HCT116 (cell line): Measurements from ENCODE around the gene PANK1. TPM values are rescaled to one million over a fixed set of nuclear protein-coding genes. Genes with fewer than 3 reads are reported as not detected.

ENCODE experiments used
- ATAC-seq: fragments of 200-7000 bp; cut with Tn5 transposase; 2 replicates; pipeline ENCODE4 v1.9.1; 2020; ENCODE audit warnings: mild to moderate bottlenecking, moderate library complexity
- BruUV-seq: library from RNA; stranded (reverse); fragments of 400-500 nt; replicated peaks from 2 replicates; lab custom pipeline; 2021; lab: Mats Ljungman, UMichigan
- CTCF ChIA-PET: fragments of 300-600 bp; sonication (Branson Sonifier 250); formaldehyde crosslinking; loops from one replicate; lab custom pipeline; 2021; ENCODE audit warnings: antibody characterized with exemption; lab: Charles Lee
- POLR2A ChIA-PET: fragments of 300-600, 350-600 bp; sonication (Branson Sonifier 250); formaldehyde crosslinking; loops from one replicate; lab custom pipeline; 2021; ENCODE audit warnings: antibody characterized with exemption; lab: Charles Lee
- RAD21 ChIA-PET, 2 experiments: fragments of 300-600 bp; sonication (Branson Sonifier 250); formaldehyde crosslinking; loops; one replicate each; lab custom pipeline; 2023; ENCODE audit warnings: low total read pairs in 2 of 2; ENCODE audit not compliant: uncharacterized antibody in 2 of 2, unreplicated experiment in 2 of 2, low non-redundant PET in 1 of 2; lab: Charles Lee
- DNase-seq: peaks from one replicate; pipeline ENCODE4 v3.0.0-alpha.2; 2010; ENCODE audit warnings: low read depth, low spot score
- H2AFZ ChIP-seq: fragments of 200-600 bp; shearing (Covaris generic), sonication (generic); 2 replicates; pipeline ENCODE4 v1.6.1; 2017; ENCODE audit warnings: low read depth, mixed run types, mixed read lengths, antibody characterized with exemption, low read length; ENCODE audit not compliant: poor library complexity, severe bottlenecking
- H3K27ac ChIP-seq: 2 replicates; pipeline ENCODE4 v1.5.1; 2012; ENCODE audit warnings: low read depth, low read length
- H3K27me3 ChIP-seq: fragments of 200-600 bp; sonication (generic); 2 replicates; pipeline ENCODE4 v1.6.1; 2016; ENCODE audit warnings: mixed run types, low read length, mixed read lengths; ENCODE audit not compliant: insufficient read depth
- H3K36me3 ChIP-seq, 2 experiments: fragments of 200-500 bp in 1 of 2; fragments of 200-600 bp in 1 of 2; sonication (Bioruptor generic) in 1 of 2; sonication (generic) in 1 of 2; 2 replicates each; pipeline versions ENCODE4 v1.5.1 to v1.6.1; 2014 to 2016; ENCODE audit warnings: low read length in 2 of 2, inconsistent platforms in 1 of 2, mixed read lengths in 1 of 2, mixed run types in 1 of 2; ENCODE audit not compliant: insufficient read depth in 2 of 2, control insufficient read depth in 1 of 2
- H3K4me1 ChIP-seq, 2 experiments: fragments of 200-600 bp in 1 of 2; sonication (generic) in 1 of 2; 2 replicates each; pipeline versions ENCODE4 v1.5.1 to v1.6.1; 2012 to 2017; ENCODE audit warnings: low read length in 2 of 2, inconsistent platforms in 1 of 2, mild to moderate bottlenecking in 1 of 2, mixed read lengths in 1 of 2, mixed run types in 1 of 2, moderate library complexity in 1 of 2; ENCODE audit not compliant: insufficient read depth in 2 of 2, control insufficient read depth in 1 of 2
- H3K4me2 ChIP-seq: fragments of 200-600 bp; sonication (generic); 2 replicates; pipeline ENCODE4 v1.6.1; 2017; ENCODE audit warnings: mixed run types, low read length, mixed read lengths
- H3K4me3 ChIP-seq, 2 experiments: fragments of 200-600 bp in 1 of 2; sonication (generic) in 1 of 2; replicated peaks in 1 of 2; 2 replicates each; pipeline ENCODE4 v1.5.1; 2011 to 2016; ENCODE audit warnings: low read length in 2 of 2, control low read depth in 1 of 2, low read depth in 1 of 2, mild to moderate bottlenecking in 1 of 2, mixed read lengths in 1 of 2, mixed run types in 1 of 2
- H3K79me2 ChIP-seq: fragments of 200-600 bp; sonication (generic); 2 replicates; pipeline ENCODE4 v1.6.1; 2017; ENCODE audit warnings: mild to moderate bottlenecking, mixed run types, low read length, moderate library complexity, mixed read lengths; ENCODE audit not compliant: insufficient read depth
- H3K9ac ChIP-seq: fragments of 200-600 bp; sonication (generic); 2 replicates; pipeline ENCODE4 v1.6.1; 2016; ENCODE audit warnings: low read length, mixed read lengths
- H3K9me2 ChIP-seq: fragments of 200-600 bp; sonication (generic), shearing (Covaris generic); 2 replicates; pipeline ENCODE4 v1.6.1; 2017; ENCODE audit warnings: mixed run types, mild to moderate bottlenecking, moderate library complexity; ENCODE audit not compliant: insufficient read depth
- H3K9me3 ChIP-seq, 2 experiments: fragments of 200-500 bp in 1 of 2; fragments of 200-600 bp in 1 of 2; sonication (Bioruptor generic) in 1 of 2; sonication (generic) in 1 of 2; 2 replicates each; pipeline ENCODE4 v1.6.1; 2014 to 2017; ENCODE audit warnings: low read length in 2 of 2, mixed read lengths in 2 of 2, inconsistent platforms in 1 of 2, low read depth in 1 of 2, mild to moderate bottlenecking in 1 of 2, mixed run types in 1 of 2, moderate library complexity in 1 of 2; ENCODE audit not compliant: control insufficient read depth in 1 of 2, insufficient read depth in 1 of 2
- H4K20me1 ChIP-seq: fragments of 200-600 bp; sonication (generic), shearing (Covaris generic); 2 replicates; pipeline ENCODE4 v1.6.1; 2017; ENCODE audit warnings: mixed run types, mild to moderate bottlenecking, moderate library complexity; ENCODE audit not compliant: insufficient read depth
- ATF3 ChIP-seq: IDR thresholded peaks from 2 replicates; pipeline ENCODE4 v1.6.1; 2012
- CBX3 ChIP-seq: IDR thresholded peaks from 2 replicates; pipeline ENCODE4 v1.6.1; 2012; ENCODE audit warnings: low read depth
- CEBPB ChIP-seq: IDR thresholded peaks from 2 replicates; pipeline ENCODE4 v1.6.1; 2012; ENCODE audit warnings: low read depth
- CTCF ChIP-seq, 3 experiments: fragments of 200-600 bp in 1 of 3; sonication (generic) in 1 of 3; IDR thresholded peaks in 2 of 3; conservative IDR thresholded peaks in 1 of 3; 2 replicates each; pipeline ENCODE4 v1.5.1; 2012 to 2017; ENCODE audit warnings: low read depth in 2 of 3, low read length in 2 of 3, antibody characterized with exemption in 1 of 3, borderline replicate concordance in 1 of 3, control low read depth in 1 of 3, mild to moderate bottlenecking in 1 of 3, mixed read lengths in 1 of 3, mixed run types in 1 of 3, moderate library complexity in 1 of 3; ENCODE audit not compliant: insufficient read depth in 1 of 3
- EGR1 ChIP-seq: IDR thresholded peaks from 2 replicates; pipeline ENCODE4 v1.6.1; 2012; ENCODE audit warnings: low read depth
- EZH2phosphoT487 ChIP-seq: fragments of 200-600 bp; IDR thresholded peaks from 2 replicates; pipeline ENCODE4 v1.6.1; 2018; ENCODE audit warnings: antibody characterized with exemption, borderline replicate concordance
- FOSL1 ChIP-seq: IDR thresholded peaks from 2 replicates; pipeline ENCODE4 v1.6.1; 2012; ENCODE audit warnings: low read depth
- JUND ChIP-seq: IDR thresholded peaks from 2 replicates; pipeline ENCODE4 v1.6.1; 2012
- POLR2A ChIP-seq: IDR thresholded peaks from 2 replicates; pipeline ENCODE4 v1.7.0; 2011; ENCODE audit warnings: borderline replicate concordance; ENCODE audit not compliant: insufficient read depth, insufficient read length; ENCODE audit errors: extremely low read depth
- RAD21 ChIP-seq: IDR thresholded peaks from 2 replicates; pipeline ENCODE4 v1.6.1; 2012; ENCODE audit warnings: low read depth, mild to moderate bottlenecking
- SIN3A ChIP-seq: IDR thresholded peaks from 2 replicates; pipeline ENCODE4 v1.6.1; 2012; ENCODE audit warnings: low read depth
- SP1 ChIP-seq: IDR thresholded peaks from 2 replicates; pipeline ENCODE4 v1.6.1; 2012; ENCODE audit warnings: low read depth
- SRF ChIP-seq: IDR thresholded peaks from 2 replicates; pipeline ENCODE4 v1.6.1; 2012; ENCODE audit warnings: low read depth
- YY1 ChIP-seq: IDR thresholded peaks from 2 replicates; pipeline ENCODE4 v1.6.1; 2011; ENCODE audit warnings: low read length, low read depth, moderate library complexity, mild to moderate bottlenecking; ENCODE audit not compliant: insufficient replicate concordance; ENCODE audit errors: extremely low read depth
- ZNF274 ChIP-seq: fragments of 200-500 bp; sonication (Bioruptor generic); IDR thresholded peaks from 2 replicates; pipeline ENCODE4 v1.6.1; 2014; ENCODE audit warnings: mild to moderate bottlenecking, low read depth, low read length, inconsistent platforms
- intact Hi-C: fragments of 100-400 bp; cut with micrococcal nuclease; formaldehyde crosslinking; loops from 2 replicates; pipeline ENCODE4 v1.10.0; 2022
- total RNA-seq: library from RNA; stranded (reverse); gene quantifications from one replicate; pipeline ENCODE4 v1.2.1, GENCODE V29; 2021; ENCODE audit not compliant: unreplicated experiment

The PANK1 gene
- total RNA-seq, 1 experiment from 2014 or later, result 6.4 TPM

- no peak overlapping the region for H3K27ac ChIP-seq
- no peak overlapping the region for H2AFZ ChIP-seq
- H3K4me2 ChIP-seq, result no peak overlapping the region
- no peaks in the 10 kb centered on the region for H3K79me2 ChIP-seq
- H3K4me3 ChIP-seq, result no peak overlapping the region
- RAD21 ChIA-PET, result no interaction called here
- TF ChIP-seq SRF, result no peak
- TF ChIP-seq ATF3, result no peak
- TF ChIP-seq SP1, result no peak
- no peak for TF ChIP-seq CBX3
- no peak for TF ChIP-seq SIN3A
- no peak for TF ChIP-seq RAD21
- no peak for TF ChIP-seq CEBPB
- no peak for TF ChIP-seq CTCF (IDR thresholded peaks at IDR 0.05 in 2 of 3, conservative IDR thresholded peaks at IDR 0.05 in 1 of 3; ENCODE audit: borderline replicate concordance in 1 of 3, insufficient read depth in 1 of 3, low read depth in 2 of 3, low read length in 2 of 3)
- no peak for TF ChIP-seq FOSL1
- no peaks in the 10 kb centered on the region for H3K27me3 ChIP-seq
- no peaks in the 10 kb centered on the region for H3K9me3 ChIP-seq
- POLR2A ChIA-PET, result no interaction called here
- CTCF ChIA-PET, result no interaction called here
- DNase-seq (no peak), ATAC-seq (no peak)
- no TSS peak for BruUV-seq
- no peak overlapping the region for H3K9ac ChIP-seq
- H4K20me1 ChIP-seq, result no peaks in the 10 kb centered on the region
- no peaks in the 10 kb centered on the region for H3K9me2 ChIP-seq
- intact Hi-C loops, result no loop called here
- H3K36me3 ChIP-seq, result peaks cover 0 to 3% of the 10 kb centered on the region in 2 experiments; a peak in 1 of 4 replicates
- no peaks in the 10 kb centered on the region for H3K4me1 ChIP-seq
Observed at GRCh38 chr10:89615824-89616223, 29.2 kb downstream of the PANK1 start.

- H3K27ac ChIP-seq, result no peak overlapping the region
- H3K4me3 ChIP-seq, result no peak overlapping the region
- H3K27me3 ChIP-seq, result no peaks in the 10 kb centered on the region
- ATAC-seq (no peak), DNase-seq (no peak)
- H3K36me3 ChIP-seq, result peaks cover 3% of the 10 kb centered on the region in 2 experiments; a peak in 1 of 4 replicates
- no peaks in the 10 kb centered on the region for H3K9me3 ChIP-seq
- no peak overlapping the region for H2AFZ ChIP-seq
- no peaks in the 10 kb centered on the region for H4K20me1 ChIP-seq
- H3K9me2 ChIP-seq, result no peaks in the 10 kb centered on the region
- H3K4me1 ChIP-seq, result no peaks in the 10 kb centered on the region
- ChIA-PET CTCF (no interaction called here), POLR2A (no interaction called here), RAD21 (no interaction called here)
- H3K4me2 ChIP-seq, result no peak overlapping the region
- no peaks in the 10 kb centered on the region for H3K79me2 ChIP-seq
- H3K9ac ChIP-seq, result no peak overlapping the region
- no TSS peak for BruUV-seq
- intact Hi-C loops, result no loop called here
- TF ChIP-seq EGR1 (no peak), POLR2A (no peak), JUND (no peak), CEBPB (no peak), SIN3A (no peak), EZH2phosphoT487 (no peak), YY1 (no peak), ZNF274 (no peak), CTCF (IDR thresholded peaks at IDR 0.05 in 2 of 3, conservative IDR thresholded peaks at IDR 0.05 in 1 of 3; ENCODE audit: borderline replicate concordance in 1 of 3, insufficient read depth in 1 of 3, low read depth in 2 of 3, low read length in 2 of 3) (no peak), ATF3 (no peak), CBX3 (no peak)
Observed at GRCh38 chr10:89615112-89615511, 29.9 kb downstream of the PANK1 start.
